Mammary epithelial cell (primary cell): ENCODE results near the gene UBE4A.

Experiments used
- EZH2 ChIP-seq: IDR thresholded peaks from 2 replicates; pipeline ENCODE4 v1.6.1; 2012; ENCODE audit warnings: low read length, inconsistent platforms, borderline replicate concordance
- TF ChIP-seq, protein P1 (sequence below), 2 donors: IDR thresholded peaks in 1 of 2; conservative IDR thresholded peaks in 1 of 2; 2 replicates each; pipeline ENCODE4 v1.5.1; 2011 to 2012; ENCODE audit warnings: inconsistent platforms in 2 of 2, low read length in 2 of 2, mild to moderate bottlenecking in 2 of 2, control low read depth in 1 of 2, low read depth in 1 of 2; ENCODE audit not compliant: insufficient read depth in 1 of 2; ENCODE audit errors: extremely low read depth in 1 of 2

DNA sequence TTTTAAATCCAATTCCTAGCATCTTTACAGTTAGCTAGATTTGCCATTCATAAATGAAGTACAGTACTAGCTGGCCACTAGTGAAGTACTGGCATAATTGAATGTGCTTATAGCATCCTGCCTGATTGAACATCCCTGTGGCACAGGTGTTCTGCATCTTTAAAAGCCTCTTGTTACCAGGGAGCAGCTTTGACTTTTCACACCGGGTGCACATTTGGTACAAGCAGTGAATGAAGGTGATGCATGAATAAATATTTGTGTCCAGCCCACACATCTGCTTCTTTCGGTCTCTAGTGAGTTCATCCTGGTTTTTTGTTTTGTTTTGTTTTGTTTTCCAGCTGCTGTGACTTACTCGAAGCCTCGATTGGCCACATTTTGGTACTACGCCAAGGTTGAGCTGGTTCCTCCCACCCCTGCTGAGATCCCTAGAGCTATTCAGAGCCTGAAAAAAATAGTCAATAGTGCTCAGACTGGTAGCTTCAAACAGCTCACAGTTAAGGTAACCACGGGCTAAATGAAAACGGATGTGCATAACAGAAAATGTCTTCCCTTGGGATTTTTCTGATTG lies 47.3 kb downstream of the UBE4A start:
- TF ChIP-seq, protein P1, sequence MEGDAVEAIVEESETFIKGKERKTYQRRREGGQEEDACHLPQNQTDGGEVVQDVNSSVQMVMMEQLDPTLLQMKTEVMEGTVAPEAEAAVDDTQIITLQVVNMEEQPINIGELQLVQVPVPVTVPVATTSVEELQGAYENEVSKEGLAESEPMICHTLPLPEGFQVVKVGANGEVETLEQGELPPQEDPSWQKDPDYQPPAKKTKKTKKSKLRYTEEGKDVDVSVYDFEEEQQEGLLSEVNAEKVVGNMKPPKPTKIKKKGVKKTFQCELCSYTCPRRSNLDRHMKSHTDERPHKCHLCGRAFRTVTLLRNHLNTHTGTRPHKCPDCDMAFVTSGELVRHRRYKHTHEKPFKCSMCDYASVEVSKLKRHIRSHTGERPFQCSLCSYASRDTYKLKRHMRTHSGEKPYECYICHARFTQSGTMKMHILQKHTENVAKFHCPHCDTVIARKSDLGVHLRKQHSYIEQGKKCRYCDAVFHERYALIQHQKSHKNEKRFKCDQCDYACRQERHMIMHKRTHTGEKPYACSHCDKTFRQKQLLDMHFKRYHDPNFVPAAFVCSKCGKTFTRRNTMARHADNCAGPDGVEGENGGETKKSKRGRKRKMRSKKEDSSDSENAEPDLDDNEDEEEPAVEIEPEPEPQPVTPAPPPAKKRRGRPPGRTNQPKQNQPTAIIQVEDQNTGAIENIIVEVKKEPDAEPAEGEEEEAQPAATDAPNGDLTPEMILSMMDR (conservative IDR thresholded peaks at IDR 0.05 in 1 of 2, IDR thresholded peaks at IDR 0.05 in 1 of 2; ENCODE audit: extremely low read depth in 1 of 2, insufficient read depth in 1 of 2, low read depth in 1 of 2, low read length in 2 of 2) = no peak
- TF ChIP-seq EZH2 = no peak
